Astrocyte (in vitro differentiated cells and primary cell): ENCODE data around the gene LRRC8D. TPM values are rescaled to one million over a fixed set of nuclear protein-coding genes. Genes with fewer than 3 reads are reported as not detected.

Experiments used
- DNase-seq: peaks from one replicate; pipeline ENCODE4 v3.0.0-alpha.2; 2010; ENCODE audit warnings: low read depth
- FAIRE-seq: peaks from 2 replicates; lab custom pipeline; 2011; peaks lifted over from hg19 to GRCh38; lab: Jason Lieb, UNC
- H2AFZ ChIP-seq: 2 replicates; pipeline ENCODE4 v1.6.0; 2012; ENCODE audit warnings: low read depth, low read length, inconsistent platforms
- H3K27ac ChIP-seq: 2 replicates; pipeline ENCODE4 v1.5.1; 2011; ENCODE audit warnings: low read depth, low read length, inconsistent platforms
- H3K27me3 ChIP-seq: 2 replicates; pipeline ENCODE4 v1.6.0; 2011; ENCODE audit warnings: low read length, inconsistent platforms; ENCODE audit not compliant: insufficient read depth
- H3K36me3 ChIP-seq: 2 replicates; pipeline ENCODE4 v1.5.1; 2011; ENCODE audit warnings: low read length, inconsistent platforms; ENCODE audit not compliant: insufficient read depth
- H3K4me1 ChIP-seq: 2 replicates; pipeline ENCODE4 v1.5.1; 2011; ENCODE audit warnings: low read length, inconsistent platforms; ENCODE audit not compliant: insufficient read depth
- H3K4me2 ChIP-seq: 2 replicates; pipeline ENCODE4 v1.6.0; 2012; ENCODE audit warnings: low read length, inconsistent platforms
- H3K4me3 ChIP-seq: 2 replicates; pipeline ENCODE4 v1.5.1; 2011; ENCODE audit warnings: low read depth, mild to moderate bottlenecking, low read length, inconsistent platforms; ENCODE audit not compliant: insufficient read depth
- H3K79me2 ChIP-seq: 2 replicates; pipeline ENCODE4 v1.6.0; 2012; ENCODE audit warnings: mild to moderate bottlenecking, low read length, inconsistent platforms; ENCODE audit not compliant: insufficient read depth
- H3K9ac ChIP-seq: 2 replicates; pipeline ENCODE4 v1.6.0; 2012; ENCODE audit warnings: mild to moderate bottlenecking, low read length, inconsistent platforms
- H3K9me3 ChIP-seq: 2 replicates; pipeline ENCODE4 v1.5.1; 2012; ENCODE audit warnings: low read depth, mild to moderate bottlenecking, low read length, inconsistent platforms; ENCODE audit not compliant: insufficient read depth
- H4K20me1 ChIP-seq: 2 replicates; pipeline ENCODE4 v1.6.0; 2012; ENCODE audit warnings: low read length, inconsistent platforms; ENCODE audit not compliant: insufficient read depth
- H3K27ac Mint-ChIP-seq: one replicate; pipeline ENCODE4 v1.8.0; 2021; ENCODE audit warnings: mild to moderate bottlenecking, mixed read lengths; ENCODE audit not compliant: unreplicated experiment
- H3K27me3 Mint-ChIP-seq: one replicate; pipeline ENCODE4 v1.8.0; 2021; ENCODE audit warnings: low read depth, mixed read lengths; ENCODE audit not compliant: unreplicated experiment
- H3K36me3 Mint-ChIP-seq: one replicate; pipeline ENCODE4 v1.8.0; 2021; ENCODE audit warnings: low read depth, mixed read lengths; ENCODE audit not compliant: unreplicated experiment
- H3K4me1 Mint-ChIP-seq: one replicate; pipeline ENCODE4 v1.8.0; 2021; ENCODE audit warnings: low read depth, mixed read lengths; ENCODE audit not compliant: unreplicated experiment
- H3K4me3 Mint-ChIP-seq: one replicate; pipeline ENCODE4 v1.8.0; 2021; ENCODE audit warnings: mild to moderate bottlenecking, moderate library complexity, mixed read lengths; ENCODE audit not compliant: unreplicated experiment
- H3K9me3 Mint-ChIP-seq: one replicate; pipeline ENCODE4 v1.8.0; 2021; ENCODE audit warnings: mild to moderate bottlenecking, mixed read lengths; ENCODE audit not compliant: unreplicated experiment
- CTCF ChIP-seq: IDR thresholded peaks from 2 replicates; pipeline ENCODE4 v1.5.1; 2011; ENCODE audit warnings: low read depth, mild to moderate bottlenecking, inconsistent platforms, low read length, moderate library complexity; ENCODE audit not compliant: insufficient read depth
- EZH2 ChIP-seq: IDR thresholded peaks from 2 replicates; pipeline ENCODE4 v1.6.1; 2012; ENCODE audit warnings: mild to moderate bottlenecking, low read length, inconsistent platforms; ENCODE audit not compliant: insufficient read depth
- total RNA-seq: library from RNA; stranded (reverse); gene quantifications from 2 replicates; pipeline ENCODE4 v1.2.1, GENCODE V29; 2021

The LRRC8D gene
- total RNA-seq, 1 donor from 2014 or later, result 36.9 TPM

- peaks cover 2% of the 10 kb centered on the region for H3K36me3 ChIP-seq
- Mint-ChIP-seq H3K27ac (no peak overlapping the region), H3K27me3 (no peaks in the 10 kb centered on the region), H3K9me3 (no peaks in the 10 kb centered on the region), H3K4me1 (peaks cover 17% of the 10 kb centered on the region), H3K4me3 (no peak overlapping the region), H3K36me3 (peaks cover 6% of the 10 kb centered on the region)
- no peak overlapping the region for H3K9ac ChIP-seq
- peaks cover 2% of the 10 kb centered on the region for H3K79me2 ChIP-seq
- no peaks in the 10 kb centered on the region for H4K20me1 ChIP-seq
- TF ChIP-seq EZH2 (no peak), CTCF (no peak)
- no peak overlapping the region for H3K4me2 ChIP-seq
- no peaks in the 10 kb centered on the region for H3K27me3 ChIP-seq
- H3K4me3 ChIP-seq, result no peak overlapping the region
- no peak overlapping the region for H2AFZ ChIP-seq
- peaks cover 7% of the 10 kb centered on the region for H3K4me1 ChIP-seq
- FAIRE-seq (no peak), DNase-seq (no peak)
- no peak overlapping the region for H3K27ac ChIP-seq
- H3K9me3 ChIP-seq, result no peaks in the 10 kb centered on the region
Observed at GRCh38 chr1:89872567-89872966, 51.7 kb downstream of the LRRC8D start.

GRCh38 chr1:89873288-89873687, 52.5 kb downstream of the LRRC8D start:
- no peak overlapping the region for H3K9ac ChIP-seq
- no peak overlapping the region for H3K4me2 ChIP-seq
- DNase-seq (no peak), FAIRE-seq (no peak)
- TF ChIP-seq EZH2 (no peak), CTCF (no peak)
- peaks cover 2% of the 10 kb centered on the region for H3K79me2 ChIP-seq
- H3K9me3 ChIP-seq, result no peaks in the 10 kb centered on the region
- Mint-ChIP-seq H3K27ac (no peak overlapping the region), H3K27me3 (no peaks in the 10 kb centered on the region), H3K36me3 (peaks cover 7% of the 10 kb centered on the region), H3K4me1 (peaks cover 17% of the 10 kb centered on the region), H3K4me3 (no peak overlapping the region), H3K9me3 (no peaks in the 10 kb centered on the region)
- H3K27me3 ChIP-seq, result no peaks in the 10 kb centered on the region
- no peak overlapping the region for H3K4me3 ChIP-seq
- H4K20me1 ChIP-seq, result no peaks in the 10 kb centered on the region
- no peak overlapping the region for H2AFZ ChIP-seq
- peaks cover 2% of the 10 kb centered on the region for H3K36me3 ChIP-seq
- H3K4me1 ChIP-seq, result peaks cover 7% of the 10 kb centered on the region
- no peak overlapping the region for H3K27ac ChIP-seq

GRCh38 chr1:89873770-89874169, 52.9 kb downstream of the LRRC8D start:
- H2AFZ ChIP-seq, result no peak overlapping the region
- no peak overlapping the region for H3K4me3 ChIP-seq
- Mint-ChIP-seq H3K9me3 (no peaks in the 10 kb centered on the region), H3K27ac (peak overlapping the region; percentile 81), H3K27me3 (no peaks in the 10 kb centered on the region), H3K4me3 (no peak overlapping the region), H3K4me1 (peaks cover 17% of the 10 kb centered on the region), H3K36me3 (peaks cover 8% of the 10 kb centered on the region)
- peaks cover 7% of the 10 kb centered on the region for H3K4me1 ChIP-seq
- peaks cover 2% of the 10 kb centered on the region for H3K79me2 ChIP-seq
- H3K9me3 ChIP-seq, result no peaks in the 10 kb centered on the region
- H3K9ac ChIP-seq, result peak overlapping the region; percentile 10
- no peak for FAIRE-seq
- H3K27ac ChIP-seq, result peak overlapping the region; percentile 44
- peaks cover 2% of the 10 kb centered on the region for H3K36me3 ChIP-seq
- H4K20me1 ChIP-seq, result no peaks in the 10 kb centered on the region
- DNase-seq, result peak; percentile 89
- no peak overlapping the region for H3K4me2 ChIP-seq
- no peaks in the 10 kb centered on the region for H3K27me3 ChIP-seq
- TF ChIP-seq EZH2 (no peak), CTCF (no peak)
